Measurements from ENCODE around the gene TMEM201.
A peak's percentile ranks its signal among the peaks of the same experiment; 100 is the strongest.
"Not testable (repeated sequence)": the region's sequence is repeated elsewhere in the genome, so short reads cannot be mapped to it uniquely, and the experiment has no call there.

The TMEM201 gene

GRCh38 chr1:9612871-9613624 is 24.3 kb downstream of the TMEM201 start:
- TF ChIP-seq CTCF (conservative IDR thresholded peaks at IDR 0.05; ENCODE audit: low read depth, low read length), result no peak
- no peak for DNase-seq (ENCODE audit: low read depth)
- no peak overlapping the region for H3K4me3 ChIP-seq (ENCODE audit: low read length)

- no peak for DNase-seq (ENCODE audit: low read depth)
These were observed 25.1 kb downstream of the TMEM201 start for GRCh38 chr1:9613625-9614299.

GRCh38 chr1:9615316-9616063 is 26.8 kb downstream of the TMEM201 start:
- TF ChIP-seq CTCF (conservative IDR thresholded peaks at IDR 0.05; ENCODE audit: low read depth, low read length), result peak; percentile 91
- DNase-seq (ENCODE audit: low read depth), result peak; percentile 11
- H3K4me3 ChIP-seq (ENCODE audit: low read length), result no peak overlapping the region

More at GRCh38 chr1:9613625-9614299, 25.1 kb downstream of the TMEM201 start:
- TF ChIP-seq CTCF (conservative IDR thresholded peaks at IDR 0.05; ENCODE audit: low read depth, low read length), result no peak
- no peak overlapping the region for H3K4me3 ChIP-seq (ENCODE audit: low read length)

GRCh38 chr1:9618909-9619679 is 30.4 kb downstream of the TMEM201 start:
- TF ChIP-seq CTCF (conservative IDR thresholded peaks at IDR 0.05; ENCODE audit: low read depth, low read length), result no peak
- no peak for DNase-seq (ENCODE audit: low read depth)
- H3K4me3 ChIP-seq (ENCODE audit: low read length), result no peak overlapping the region

- H3K4me3 ChIP-seq (ENCODE audit: low read length), result no peak overlapping the region
- no peak for TF ChIP-seq CTCF (conservative IDR thresholded peaks at IDR 0.05; ENCODE audit: low read depth, low read length)
- no peak for DNase-seq (ENCODE audit: low read depth)
These were observed 32.3 kb downstream of the TMEM201 start for GRCh38 chr1:9621032-9621431.

GRCh38 chr1:9624081-9624480 is 35.4 kb downstream of the TMEM201 start:
- no peak for TF ChIP-seq CTCF (conservative IDR thresholded peaks at IDR 0.05; ENCODE audit: low read depth, low read length)
- no peak overlapping the region for H3K4me3 ChIP-seq (ENCODE audit: low read length)
- no peak for DNase-seq (ENCODE audit: low read depth)

GRCh38 chr1:9625030-9625429 is 36.3 kb downstream of the TMEM201 start:
- not testable (repeated sequence) for H3K4me3 ChIP-seq (ENCODE audit: low read length); DNase-seq (ENCODE audit: low read depth)

All from retinal pigment epithelial cell (primary cell).